Neural progenitor cell (in vitro differentiated cells): ENCODE measurements around the gene STAMBPL1. TPM values are rescaled to one million over a fixed set of nuclear protein-coding genes. Genes with fewer than 3 reads are reported as not detected.

Source experiments
- DNase-seq: peaks from one replicate; pipeline ENCODE4 v3.0.0-alpha.2; 2016; ENCODE audit warnings: low spot score
- H2AFZ ChIP-seq: fragments of 200-600 bp; sonication (generic); replicated peaks from 2 replicates; pipeline ENCODE4 v1.6.1; 2016; ENCODE audit warnings: antibody characterized with exemption
- H3F3A ChIP-seq: fragments of 200-600 bp; sonication (generic); 2 replicates; pipeline ENCODE4 v1.6.1; 2016; ENCODE audit warnings: antibody characterized with exemption, low read depth
- H3K27ac ChIP-seq: fragments of 200-600 bp; sonication (generic); 2 replicates; pipeline ENCODE4 v1.5.1; 2016; ENCODE audit warnings: mild to moderate bottlenecking
- H3K27me3 ChIP-seq: fragments of 200-600 bp; sonication (generic); 2 replicates; pipeline ENCODE4 v1.6.1; 2016; ENCODE audit warnings: mild to moderate bottlenecking, moderate library complexity
- H3K36me3 ChIP-seq: fragments of 200-600 bp; sonication (generic); 2 replicates; pipeline ENCODE4 v1.5.1; 2016
- H3K4me1 ChIP-seq: fragments of 200-600 bp; sonication (generic); 2 replicates; pipeline ENCODE4 v1.6.1; 2016; ENCODE audit warnings: mixed run types
- H3K4me2 ChIP-seq: fragments of 200-600 bp; sonication (generic); 2 replicates; pipeline ENCODE4 v1.6.1; 2016
- H3K4me3 ChIP-seq: fragments of 200-600 bp; sonication (generic); 2 replicates; pipeline ENCODE4 v1.5.1; 2016
- H3K79me2 ChIP-seq: fragments of 200-600 bp; sonication (generic); 2 replicates; pipeline ENCODE4 v1.6.1; 2016; ENCODE audit warnings: low read depth
- H3K9ac ChIP-seq: fragments of 200-600 bp; sonication (generic); 2 replicates; pipeline ENCODE4 v1.6.1; 2016
- H3K9me3 ChIP-seq: fragments of 200-600 bp; sonication (generic); 2 replicates; pipeline ENCODE4 v1.5.1; 2016; ENCODE audit warnings: low read depth
- H4K20me1 ChIP-seq: fragments of 200-600 bp; sonication (generic); 2 replicates; pipeline ENCODE4 v1.6.1; 2016; ENCODE audit warnings: low read depth
- H3K27ac Mint-ChIP-seq: 3 replicates; pipeline ENCODE4 v1.8.0; 2021; ENCODE audit warnings: mixed read lengths
- H3K27me3 Mint-ChIP-seq: 2 replicates; pipeline ENCODE4 v1.8.0; 2022; ENCODE audit warnings: low read depth, mild to moderate bottlenecking, inconsistent platforms, moderate library complexity, mixed read lengths; ENCODE audit not compliant: insufficient read depth
- H3K36me3 Mint-ChIP-seq: 3 replicates; pipeline ENCODE4 v1.8.0; 2021; ENCODE audit warnings: mixed read lengths
- H3K4me1 Mint-ChIP-seq: 3 replicates; pipeline ENCODE4 v1.8.0; 2021; ENCODE audit warnings: mixed read lengths
- H3K4me3 Mint-ChIP-seq: 3 replicates; pipeline ENCODE4 v1.8.0; 2021; ENCODE audit warnings: mild to moderate bottlenecking, moderate library complexity, mixed read lengths
- H3K9me3 Mint-ChIP-seq: 3 replicates; pipeline ENCODE4 v1.8.0; 2020; ENCODE audit warnings: mixed read lengths
- EZH2 ChIP-seq: fragments of 200-600 bp; sonication (generic); IDR thresholded peaks from 2 replicates; pipeline ENCODE4 v1.6.1; 2017; ENCODE audit warnings: antibody characterized with exemption, mild to moderate bottlenecking, moderate library complexity
- EZH2phosphoT487 ChIP-seq: fragments of 200-600 bp; sonication (generic); IDR thresholded peaks from 2 replicates; pipeline ENCODE4 v1.6.1; 2017; ENCODE audit warnings: antibody characterized with exemption
- total RNA-seq: library from RNA; depleted of rRNA; stranded (reverse); fragments of >200 nt; gene quantifications from 2 replicates; pipeline ENCODE4 v1.2.3, GENCODE V29; 2015; ENCODE audit warnings: low replicate concordance
- TF ChIP-seq, protein P1 (sequence below): fragments of 200-600 bp; sonication (generic); IDR thresholded peaks from 2 replicates; pipeline ENCODE4 v1.5.1; 2017; ENCODE audit warnings: antibody characterized with exemption, mild to moderate bottlenecking

Gene STAMBPL1
- total RNA-seq, 1 donor from 2014 or later = 1.9 TPM

DNA sequence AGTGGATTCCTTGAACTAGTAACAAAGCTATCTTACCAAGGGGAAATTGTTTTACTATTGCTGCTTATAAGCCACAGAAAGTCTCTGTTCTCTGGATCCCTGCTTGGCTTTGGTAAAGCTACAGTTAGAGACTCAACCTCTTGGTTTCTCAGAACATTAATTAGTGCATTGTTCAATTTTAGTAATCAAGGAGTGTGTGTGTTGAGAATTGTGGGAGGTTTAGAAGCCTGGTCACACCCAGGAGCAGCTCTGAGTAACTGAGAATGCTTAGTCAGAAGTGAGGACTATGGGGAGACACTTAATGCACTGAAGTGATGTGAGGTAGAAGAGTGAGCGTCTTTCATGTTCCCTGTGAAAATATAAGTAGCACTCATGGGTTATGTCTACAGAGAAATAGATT is 80.8 kb downstream of the STAMBPL1 start:
- Histone ChIP-seq H3K27me3 (no peaks in the 10 kb centered on the region), H3K9me3 (no peaks in the 10 kb centered on the region), H3F3A (no peaks in the 10 kb centered on the region), H3K36me3 (no peaks in the 10 kb centered on the region), H3K79me2 (no peaks in the 10 kb centered on the region), H3K27ac (no peak overlapping the region), H3K4me1 (no peaks in the 10 kb centered on the region), H2AFZ (no peak overlapping the region), H4K20me1 (no peaks in the 10 kb centered on the region), H3K4me3 (no peak overlapping the region), H3K9ac (no peak overlapping the region), H3K4me2 (no peak overlapping the region)
- no peaks in the 10 kb centered on the region for H3K36me3 Mint-ChIP-seq
- H3K27ac Mint-ChIP-seq = no peak overlapping the region
- H3K4me3 Mint-ChIP-seq = no peak overlapping the region
- H3K27me3 Mint-ChIP-seq = no peaks in the 10 kb centered on the region
- H3K9me3 Mint-ChIP-seq = no peaks in the 10 kb centered on the region
- no peak for DNase-seq
- no peak for TF ChIP-seq EZH2phosphoT487
- TF ChIP-seq EZH2 = no peak
- TF ChIP-seq, protein P1, sequence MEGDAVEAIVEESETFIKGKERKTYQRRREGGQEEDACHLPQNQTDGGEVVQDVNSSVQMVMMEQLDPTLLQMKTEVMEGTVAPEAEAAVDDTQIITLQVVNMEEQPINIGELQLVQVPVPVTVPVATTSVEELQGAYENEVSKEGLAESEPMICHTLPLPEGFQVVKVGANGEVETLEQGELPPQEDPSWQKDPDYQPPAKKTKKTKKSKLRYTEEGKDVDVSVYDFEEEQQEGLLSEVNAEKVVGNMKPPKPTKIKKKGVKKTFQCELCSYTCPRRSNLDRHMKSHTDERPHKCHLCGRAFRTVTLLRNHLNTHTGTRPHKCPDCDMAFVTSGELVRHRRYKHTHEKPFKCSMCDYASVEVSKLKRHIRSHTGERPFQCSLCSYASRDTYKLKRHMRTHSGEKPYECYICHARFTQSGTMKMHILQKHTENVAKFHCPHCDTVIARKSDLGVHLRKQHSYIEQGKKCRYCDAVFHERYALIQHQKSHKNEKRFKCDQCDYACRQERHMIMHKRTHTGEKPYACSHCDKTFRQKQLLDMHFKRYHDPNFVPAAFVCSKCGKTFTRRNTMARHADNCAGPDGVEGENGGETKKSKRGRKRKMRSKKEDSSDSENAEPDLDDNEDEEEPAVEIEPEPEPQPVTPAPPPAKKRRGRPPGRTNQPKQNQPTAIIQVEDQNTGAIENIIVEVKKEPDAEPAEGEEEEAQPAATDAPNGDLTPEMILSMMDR = no peak
- no peaks in the 10 kb centered on the region for H3K4me1 Mint-ChIP-seq

DNA sequence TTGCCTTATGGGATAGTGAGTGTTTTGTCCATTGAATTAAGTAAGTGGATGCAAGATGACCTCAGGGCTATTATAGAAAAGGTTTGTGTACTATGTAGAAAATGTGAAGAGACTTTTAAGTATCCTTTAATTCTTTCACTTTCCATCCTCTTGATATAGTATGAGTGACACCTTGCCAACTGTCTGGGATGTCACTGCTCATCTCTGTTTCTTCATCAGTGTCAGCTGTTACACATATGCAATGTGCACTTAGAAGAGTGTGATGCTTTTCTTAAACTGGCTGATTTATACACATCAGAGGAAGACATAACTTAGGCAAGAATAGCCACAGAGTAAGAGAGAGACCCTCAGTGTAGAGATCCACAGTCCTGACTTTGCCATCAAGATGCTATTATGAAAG is 81.2 kb downstream of the STAMBPL1 start:
- Histone ChIP-seq H3F3A (no peaks in the 10 kb centered on the region), H3K4me3 (no peak overlapping the region), H3K36me3 (no peaks in the 10 kb centered on the region), H4K20me1 (no peaks in the 10 kb centered on the region), H3K27ac (no peak overlapping the region), H3K4me1 (no peaks in the 10 kb centered on the region), H3K9ac (no peak overlapping the region), H2AFZ (no peak overlapping the region), H3K9me3 (no peaks in the 10 kb centered on the region), H3K27me3 (no peaks in the 10 kb centered on the region), H3K79me2 (no peaks in the 10 kb centered on the region), H3K4me2 (no peak overlapping the region)
- TF ChIP-seq, protein P1 = no peak
- TF ChIP-seq EZH2phosphoT487 (no peak), EZH2 (no peak)
- H3K4me3 Mint-ChIP-seq = no peak overlapping the region
- no peaks in the 10 kb centered on the region for H3K4me1 Mint-ChIP-seq
- DNase-seq = no peak
- H3K9me3 Mint-ChIP-seq = no peaks in the 10 kb centered on the region
- H3K27me3 Mint-ChIP-seq = no peaks in the 10 kb centered on the region
- H3K36me3 Mint-ChIP-seq = no peaks in the 10 kb centered on the region
- no peak overlapping the region for H3K27ac Mint-ChIP-seq

DNA sequence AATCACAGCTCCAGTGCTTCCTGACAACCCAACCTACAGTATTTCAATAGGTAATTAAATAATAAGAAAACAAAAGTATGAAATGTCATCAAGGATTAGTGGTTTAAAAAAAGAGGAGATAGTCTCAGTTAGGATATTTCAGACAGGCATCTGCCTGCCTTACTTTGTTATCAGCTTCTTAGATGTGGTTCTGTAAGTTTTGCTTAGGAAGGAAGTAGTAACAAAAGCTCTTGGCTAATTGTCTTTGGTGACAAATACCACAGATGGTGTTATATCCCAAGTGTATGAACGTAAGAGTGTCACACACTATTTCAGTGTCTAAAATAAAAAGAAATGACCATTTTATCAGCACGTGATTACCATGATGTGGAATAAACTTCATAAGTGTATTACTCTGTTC is 82.3 kb downstream of the STAMBPL1 start:
- H3K36me3 Mint-ChIP-seq = no peaks in the 10 kb centered on the region
- DNase-seq = no peak
- no peak overlapping the region for H2AFZ ChIP-seq
- H4K20me1 ChIP-seq = no peaks in the 10 kb centered on the region
- H3K4me2 ChIP-seq = no peak overlapping the region
- H3K27me3 Mint-ChIP-seq = no peaks in the 10 kb centered on the region
- TF ChIP-seq EZH2phosphoT487 = no peak
- TF ChIP-seq EZH2 = no peak
- TF ChIP-seq, protein P1 = no peak
- H3K27ac Mint-ChIP-seq = no peak overlapping the region
- no peak overlapping the region for H3K4me3 Mint-ChIP-seq
- H3F3A ChIP-seq = no peaks in the 10 kb centered on the region
- no peaks in the 10 kb centered on the region for H3K9me3 ChIP-seq
- H3K4me1 Mint-ChIP-seq = no peaks in the 10 kb centered on the region
- no peaks in the 10 kb centered on the region for H3K36me3 ChIP-seq
- H3K9me3 Mint-ChIP-seq = no peaks in the 10 kb centered on the region
- no peaks in the 10 kb centered on the region for H3K4me1 ChIP-seq
- H3K27ac ChIP-seq = no peak overlapping the region
- no peaks in the 10 kb centered on the region for H3K79me2 ChIP-seq
- H3K4me3 ChIP-seq = no peak overlapping the region
- no peak overlapping the region for H3K9ac ChIP-seq
- no peaks in the 10 kb centered on the region for H3K27me3 ChIP-seq

DNA sequence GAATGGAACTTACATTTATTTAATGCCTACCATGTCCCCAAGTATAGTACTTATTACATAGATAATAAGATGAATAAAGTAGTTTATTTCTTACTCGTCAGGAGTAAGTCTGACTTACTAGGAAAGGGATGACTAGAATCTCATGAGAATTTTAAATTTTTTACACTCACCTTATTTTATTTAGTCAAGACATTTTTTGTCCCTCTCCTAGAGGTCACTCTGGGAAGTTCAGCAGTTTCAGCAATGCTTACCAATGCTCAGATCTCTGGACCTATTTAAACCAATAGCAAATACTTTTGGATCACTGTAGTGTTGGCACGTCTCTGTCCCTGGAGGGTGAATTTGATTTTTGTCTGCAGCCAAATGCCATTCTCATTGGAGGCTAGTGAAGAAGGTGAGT is 83.3 kb downstream of the STAMBPL1 start:
- H3K4me1 Mint-ChIP-seq = no peaks in the 10 kb centered on the region
- no peak overlapping the region for H3K4me3 Mint-ChIP-seq
- TF ChIP-seq EZH2phosphoT487 (no peak), EZH2 (no peak)
- TF ChIP-seq, protein P1 = peak; percentile 15
- no peaks in the 10 kb centered on the region for H3K9me3 Mint-ChIP-seq
- Histone ChIP-seq H3F3A (no peaks in the 10 kb centered on the region), H3K4me2 (no peak overlapping the region), H3K27ac (no peak overlapping the region), H3K4me1 (no peaks in the 10 kb centered on the region), H3K27me3 (no peaks in the 10 kb centered on the region), H3K79me2 (no peaks in the 10 kb centered on the region), H4K20me1 (no peaks in the 10 kb centered on the region), H3K9me3 (no peaks in the 10 kb centered on the region), H2AFZ (no peak overlapping the region), H3K36me3 (no peaks in the 10 kb centered on the region), H3K9ac (no peak overlapping the region), H3K4me3 (no peak overlapping the region)
- H3K27ac Mint-ChIP-seq = no peak overlapping the region
- DNase-seq = no peak
- no peaks in the 10 kb centered on the region for H3K36me3 Mint-ChIP-seq
- no peaks in the 10 kb centered on the region for H3K27me3 Mint-ChIP-seq
